ENCODE measurements around the gene SH3BP4. TPM values are rescaled to one million over a fixed set of nuclear protein-coding genes. Genes with fewer than 3 reads are reported as not detected.

Gene SH3BP4
- total RNA-seq, 1 donor from 2014 or later, result 0.66 TPM

- DNase-seq (ENCODE audit: low spot score), result no peak
- Mint-ChIP-seq H3K27ac (no peak overlapping the region), H3K4me1 (ENCODE audit: low read depth) (no peaks in the 10 kb centered on the region), H3K4me3 (ENCODE audit: low read depth) (no peak overlapping the region), H3K27me3 (ENCODE audit: low read depth) (peaks cover 12% of the 10 kb centered on the region), H3K9me3 (no peaks in the 10 kb centered on the region), H3K36me3 (ENCODE audit: low read depth) (no peaks in the 10 kb centered on the region)
- intact Hi-C loops (cut with micrococcal nuclease), result no loop called here
Observed at GRCh38 chr2:234920836-234921235, 31.0 kb upstream of the SH3BP4 start.

GRCh38 chr2:234929002-234929401 is 22.8 kb upstream of the SH3BP4 start:
- no peak overlapping the region for H3K4me3 Mint-ChIP-seq (ENCODE audit: low read depth)
- H3K27me3 Mint-ChIP-seq (ENCODE audit: low read depth), result peaks cover 9% of the 10 kb centered on the region
- DNase-seq (ENCODE audit: low spot score), result no peak
- H3K4me1 Mint-ChIP-seq (ENCODE audit: low read depth), result no peaks in the 10 kb centered on the region
- no peaks in the 10 kb centered on the region for H3K9me3 Mint-ChIP-seq
- H3K36me3 Mint-ChIP-seq (ENCODE audit: low read depth), result no peaks in the 10 kb centered on the region
- H3K27ac Mint-ChIP-seq, result no peak overlapping the region
- intact Hi-C loops (cut with micrococcal nuclease), result no loop called here

GRCh38 chr2:234930397-234930796 is 21.4 kb upstream of the SH3BP4 start:
- no peak for DNase-seq (ENCODE audit: low spot score)
- Mint-ChIP-seq H3K27ac (no peak overlapping the region), H3K36me3 (ENCODE audit: low read depth) (no peaks in the 10 kb centered on the region), H3K9me3 (no peaks in the 10 kb centered on the region), H3K27me3 (ENCODE audit: low read depth) (no peaks in the 10 kb centered on the region), H3K4me1 (ENCODE audit: low read depth) (no peaks in the 10 kb centered on the region), H3K4me3 (ENCODE audit: low read depth) (no peak overlapping the region)
- intact Hi-C loops (cut with micrococcal nuclease), result no loop called here

GRCh38 chr2:234931371-234931770 is 20.4 kb upstream of the SH3BP4 start:
- no peaks in the 10 kb centered on the region for H3K9me3 Mint-ChIP-seq
- DNase-seq (ENCODE audit: low spot score), result no peak
- H3K27me3 Mint-ChIP-seq (ENCODE audit: low read depth), result no peaks in the 10 kb centered on the region
- no peaks in the 10 kb centered on the region for H3K36me3 Mint-ChIP-seq (ENCODE audit: low read depth)
- no peak overlapping the region for H3K4me3 Mint-ChIP-seq (ENCODE audit: low read depth)
- no peak overlapping the region for H3K27ac Mint-ChIP-seq
- intact Hi-C loops (cut with micrococcal nuclease), result no loop called here
- H3K4me1 Mint-ChIP-seq (ENCODE audit: low read depth), result no peaks in the 10 kb centered on the region

- H3K4me3 Mint-ChIP-seq (ENCODE audit: low read depth), result no peak overlapping the region
- no peaks in the 10 kb centered on the region for H3K4me1 Mint-ChIP-seq (ENCODE audit: low read depth)
- H3K9me3 Mint-ChIP-seq, result no peaks in the 10 kb centered on the region
- intact Hi-C loops (cut with micrococcal nuclease), result no loop called here
- no peak for DNase-seq (ENCODE audit: low spot score)
- no peak overlapping the region for H3K27ac Mint-ChIP-seq
- H3K27me3 Mint-ChIP-seq (ENCODE audit: low read depth), result no peaks in the 10 kb centered on the region
- H3K36me3 Mint-ChIP-seq (ENCODE audit: low read depth), result no peaks in the 10 kb centered on the region
Observed at GRCh38 chr2:234932591-234933168, 19.1 kb upstream of the SH3BP4 start.

- H3K4me3 Mint-ChIP-seq (ENCODE audit: low read depth), result no peak overlapping the region
Observed at GRCh38 chr2:234935311-234935710, 16.5 kb upstream of the SH3BP4 start.

GRCh38 chr2:234939576-234939975 is 12.2 kb upstream of the SH3BP4 start:
- no peak overlapping the region for H3K27ac Mint-ChIP-seq
- intact Hi-C loops (cut with micrococcal nuclease), result no loop called here
- H3K27me3 Mint-ChIP-seq (ENCODE audit: low read depth), result peaks cover 29% of the 10 kb centered on the region
- no peak overlapping the region for H3K4me3 Mint-ChIP-seq (ENCODE audit: low read depth)
- no peaks in the 10 kb centered on the region for H3K36me3 Mint-ChIP-seq (ENCODE audit: low read depth)
- no peak for DNase-seq (ENCODE audit: low spot score)
- no peaks in the 10 kb centered on the region for H3K4me1 Mint-ChIP-seq (ENCODE audit: low read depth)
- H3K9me3 Mint-ChIP-seq, result peaks cover 6% of the 10 kb centered on the region

More at GRCh38 chr2:234935311-234935710, 16.5 kb upstream of the SH3BP4 start:
- no peaks in the 10 kb centered on the region for H3K36me3 Mint-ChIP-seq (ENCODE audit: low read depth)
- H3K27ac Mint-ChIP-seq, result no peak overlapping the region
- H3K4me1 Mint-ChIP-seq (ENCODE audit: low read depth), result no peaks in the 10 kb centered on the region
- DNase-seq (ENCODE audit: low spot score), result no peak
- no peaks in the 10 kb centered on the region for H3K9me3 Mint-ChIP-seq
- intact Hi-C loops (cut with micrococcal nuclease), result no loop called here
- H3K27me3 Mint-ChIP-seq (ENCODE audit: low read depth), result peaks cover 3% of the 10 kb centered on the region

GRCh38 chr2:234939996-234940395 is 11.8 kb upstream of the SH3BP4 start:
- H3K36me3 Mint-ChIP-seq (ENCODE audit: low read depth), result no peaks in the 10 kb centered on the region
- no peaks in the 10 kb centered on the region for H3K4me1 Mint-ChIP-seq (ENCODE audit: low read depth)
- H3K4me3 Mint-ChIP-seq (ENCODE audit: low read depth), result no peak overlapping the region
- H3K27me3 Mint-ChIP-seq (ENCODE audit: low read depth), result peaks cover 31% of the 10 kb centered on the region
- intact Hi-C loops (cut with micrococcal nuclease), result no loop called here
- no peak for DNase-seq (ENCODE audit: low spot score)
- H3K9me3 Mint-ChIP-seq, result peaks cover 6% of the 10 kb centered on the region
- H3K27ac Mint-ChIP-seq, result no peak overlapping the region

GRCh38 chr2:234940527-234940926 is 11.3 kb upstream of the SH3BP4 start:
- no peaks in the 10 kb centered on the region for H3K4me1 Mint-ChIP-seq (ENCODE audit: low read depth)
- H3K27me3 Mint-ChIP-seq (ENCODE audit: low read depth), result peaks cover 31% of the 10 kb centered on the region
- H3K27ac Mint-ChIP-seq, result no peak overlapping the region
- no peak overlapping the region for H3K4me3 Mint-ChIP-seq (ENCODE audit: low read depth)
- DNase-seq (ENCODE audit: low spot score), result no peak
- intact Hi-C loops (cut with micrococcal nuclease), result no loop called here
- peaks cover 6% of the 10 kb centered on the region for H3K9me3 Mint-ChIP-seq
- no peaks in the 10 kb centered on the region for H3K36me3 Mint-ChIP-seq (ENCODE audit: low read depth)

GRCh38 chr2:234945339-234945873 is 6.4 kb upstream of the SH3BP4 start:
- no peaks in the 10 kb centered on the region for H3K4me1 Mint-ChIP-seq (ENCODE audit: low read depth)
- intact Hi-C loops (cut with micrococcal nuclease), result no loop called here
- no peak overlapping the region for H3K4me3 Mint-ChIP-seq (ENCODE audit: low read depth)
- no peak for DNase-seq (ENCODE audit: low spot score)
- H3K27ac Mint-ChIP-seq, result no peak overlapping the region
- no peaks in the 10 kb centered on the region for H3K36me3 Mint-ChIP-seq (ENCODE audit: low read depth)
- peaks cover 6% of the 10 kb centered on the region for H3K9me3 Mint-ChIP-seq
- H3K27me3 Mint-ChIP-seq (ENCODE audit: low read depth), result peaks cover 61% of the 10 kb centered on the region

GRCh38 chr2:234947556-234947955 is 4.3 kb upstream of the SH3BP4 start:
- Mint-ChIP-seq H3K27ac (no peak overlapping the region), H3K4me1 (ENCODE audit: low read depth) (peaks cover 4% of the 10 kb centered on the region), H3K27me3 (ENCODE audit: low read depth) (peaks cover 61% of the 10 kb centered on the region), H3K4me3 (ENCODE audit: low read depth) (no peak overlapping the region), H3K36me3 (ENCODE audit: low read depth) (no peaks in the 10 kb centered on the region), H3K9me3 (peaks cover 6% of the 10 kb centered on the region)
- no peak for DNase-seq (ENCODE audit: low spot score)
- intact Hi-C loops (cut with micrococcal nuclease), result no loop called here

GRCh38 chr2:234949762-234950434 is 1.9 kb upstream of the SH3BP4 start:
- DNase-seq (ENCODE audit: low spot score), result no peak
- no peaks in the 10 kb centered on the region for H3K36me3 Mint-ChIP-seq (ENCODE audit: low read depth)
- intact Hi-C loops (cut with micrococcal nuclease), result no loop called here
- peaks cover 67% of the 10 kb centered on the region for H3K27me3 Mint-ChIP-seq (ENCODE audit: low read depth)
- no peak overlapping the region for H3K4me3 Mint-ChIP-seq (ENCODE audit: low read depth)
- H3K9me3 Mint-ChIP-seq, result no peaks in the 10 kb centered on the region
- H3K27ac Mint-ChIP-seq, result no peak overlapping the region
- H3K4me1 Mint-ChIP-seq (ENCODE audit: low read depth), result peaks cover 4% of the 10 kb centered on the region

GRCh38 chr2:234950435-234950729 is 1.4 kb upstream of the SH3BP4 start:
- DNase-seq (ENCODE audit: low spot score), result no peak
- Mint-ChIP-seq H3K9me3 (no peaks in the 10 kb centered on the region), H3K27me3 (ENCODE audit: low read depth) (peaks cover 69% of the 10 kb centered on the region), H3K4me3 (ENCODE audit: low read depth) (no peak overlapping the region), H3K4me1 (ENCODE audit: low read depth) (peaks cover 4% of the 10 kb centered on the region), H3K27ac (no peak overlapping the region), H3K36me3 (ENCODE audit: low read depth) (no peaks in the 10 kb centered on the region)
- intact Hi-C loops (cut with micrococcal nuclease), result no loop called here

Data from activated T-helper 2 cell treated with anti-CD3 and anti-CD28 coated beads, Interferon-gamma antibody, Interleukin-2, Interleukin-4, amounts not matched to agents 10 μg/mL and 5 μg/mL and 100 μg/mL, durations not matched to agents 14 hours and 24 hours and 36 hours (primary cell).